ENCODE results near the gene TRIM43.

GRCh38 chr2:95574506-95574905, 17.3 kb upstream of the TRIM43 start:
- TF ChIP-seq EZH2phosphoT487 (IDR thresholded peaks at IDR 0.05; ENCODE audit: insufficient read depth, low read depth), result no peak
- no peak for TF ChIP-seq EZH2 (IDR thresholded peaks at IDR 0.05; ENCODE audit: insufficient read depth, poor library complexity, severe bottlenecking)

All from GM23248 (cell line).